ENCODE data around the gene HBZ.
A peak's percentile ranks its signal among the peaks of the same experiment; 100 is the strongest.
"Not testable (repeated sequence)": the region's sequence is repeated elsewhere in the genome, so short reads cannot be mapped to it uniquely, and the experiment has no call there.

Gene HBZ

DNA sequence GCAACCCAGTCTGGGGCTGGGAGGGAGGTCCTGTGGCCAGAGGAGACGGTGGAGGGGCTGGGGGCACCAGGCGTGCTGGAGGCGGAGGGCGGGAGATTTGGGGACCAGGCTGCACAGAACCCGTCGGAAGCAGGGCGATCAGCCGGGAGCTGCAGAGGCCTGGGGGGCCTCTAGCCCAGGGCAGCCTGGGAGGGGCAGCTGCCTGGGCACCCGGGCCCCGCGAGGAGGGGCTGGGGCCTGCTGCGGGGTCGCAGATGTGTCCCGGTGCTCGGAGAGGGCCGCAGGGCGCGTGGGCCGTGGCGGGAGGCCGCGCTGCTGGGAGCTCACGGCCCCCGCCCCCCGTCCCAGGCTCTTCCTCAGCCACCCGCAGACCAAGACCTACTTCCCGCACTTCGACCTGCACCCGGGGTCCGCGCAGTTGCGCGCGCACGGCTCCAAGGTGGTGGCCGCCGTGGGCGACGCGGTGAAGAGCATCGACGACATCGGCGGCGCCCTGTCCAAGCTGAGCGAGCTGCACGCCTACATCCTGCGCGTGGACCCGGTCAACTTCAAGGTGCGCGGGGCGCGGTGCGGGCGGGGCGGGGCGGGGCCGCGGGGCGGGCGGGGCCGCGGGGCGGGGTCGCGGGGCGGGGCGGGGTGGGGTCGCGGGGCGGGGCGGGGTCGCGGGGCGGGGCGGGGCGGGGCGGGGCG, 11.8 kb downstream of the HBZ start:
- not testable (repeated sequence) for H3K9me3 Mint-ChIP-seq; H3K4me3 Mint-ChIP-seq; DNase-seq; H3K4me1 Mint-ChIP-seq; H3K27ac Mint-ChIP-seq; H3K36me3 Mint-ChIP-seq (ENCODE audit: low read depth)
- peaks cover 91% of the 10 kb centered on the region for H3K27me3 Mint-ChIP-seq (ENCODE audit: low read depth, poor library complexity)

DNA sequence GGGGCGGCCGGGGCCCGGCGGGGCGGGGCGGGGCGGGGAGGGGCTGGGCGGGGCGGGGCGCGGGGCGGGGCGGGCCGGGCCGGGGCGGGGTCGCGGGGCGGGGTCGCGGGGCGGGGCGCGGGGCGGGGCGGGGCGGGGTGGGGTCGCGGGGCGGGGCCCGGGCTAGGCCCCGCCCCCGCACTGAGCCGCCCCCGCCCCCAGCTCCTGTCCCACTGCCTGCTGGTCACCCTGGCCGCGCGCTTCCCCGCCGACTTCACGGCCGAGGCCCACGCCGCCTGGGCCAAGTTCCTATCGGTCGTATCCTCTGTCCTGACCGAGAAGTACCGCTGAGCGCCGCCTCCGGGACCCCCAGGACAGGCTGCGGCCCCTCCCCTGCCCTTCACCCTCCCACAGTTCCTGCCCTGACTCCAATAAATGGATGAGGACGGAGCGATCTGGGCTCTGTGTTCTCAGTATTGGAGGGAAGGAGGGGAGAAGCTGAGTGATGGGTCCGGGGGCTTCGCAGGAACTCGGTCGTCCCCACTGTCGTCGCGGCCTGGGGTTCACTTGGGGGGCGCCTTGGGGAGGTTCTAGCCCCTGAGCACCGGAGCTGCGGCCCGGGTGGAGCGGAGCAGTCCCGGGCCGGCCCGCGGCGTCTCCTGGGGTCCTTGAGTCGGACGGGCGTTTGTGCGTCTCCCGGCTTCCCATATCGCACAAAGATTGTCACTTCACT, 12.5 kb downstream of the HBZ start:
- Mint-ChIP-seq H3K27ac (no peak overlapping the region), H3K9me3 (no peaks in the 10 kb centered on the region), H3K36me3 (ENCODE audit: low read depth) (no peaks in the 10 kb centered on the region), H3K27me3 (ENCODE audit: low read depth, poor library complexity) (peaks cover 91% of the 10 kb centered on the region), H3K4me3 (peak overlapping the region; percentile 20), H3K4me1 (no peaks in the 10 kb centered on the region)
- DNase-seq = no peak
- TF ChIP-seq, protein P1, sequence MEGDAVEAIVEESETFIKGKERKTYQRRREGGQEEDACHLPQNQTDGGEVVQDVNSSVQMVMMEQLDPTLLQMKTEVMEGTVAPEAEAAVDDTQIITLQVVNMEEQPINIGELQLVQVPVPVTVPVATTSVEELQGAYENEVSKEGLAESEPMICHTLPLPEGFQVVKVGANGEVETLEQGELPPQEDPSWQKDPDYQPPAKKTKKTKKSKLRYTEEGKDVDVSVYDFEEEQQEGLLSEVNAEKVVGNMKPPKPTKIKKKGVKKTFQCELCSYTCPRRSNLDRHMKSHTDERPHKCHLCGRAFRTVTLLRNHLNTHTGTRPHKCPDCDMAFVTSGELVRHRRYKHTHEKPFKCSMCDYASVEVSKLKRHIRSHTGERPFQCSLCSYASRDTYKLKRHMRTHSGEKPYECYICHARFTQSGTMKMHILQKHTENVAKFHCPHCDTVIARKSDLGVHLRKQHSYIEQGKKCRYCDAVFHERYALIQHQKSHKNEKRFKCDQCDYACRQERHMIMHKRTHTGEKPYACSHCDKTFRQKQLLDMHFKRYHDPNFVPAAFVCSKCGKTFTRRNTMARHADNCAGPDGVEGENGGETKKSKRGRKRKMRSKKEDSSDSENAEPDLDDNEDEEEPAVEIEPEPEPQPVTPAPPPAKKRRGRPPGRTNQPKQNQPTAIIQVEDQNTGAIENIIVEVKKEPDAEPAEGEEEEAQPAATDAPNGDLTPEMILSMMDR (IDR thresholded peaks at IDR 0.05) = no peak

DNA sequence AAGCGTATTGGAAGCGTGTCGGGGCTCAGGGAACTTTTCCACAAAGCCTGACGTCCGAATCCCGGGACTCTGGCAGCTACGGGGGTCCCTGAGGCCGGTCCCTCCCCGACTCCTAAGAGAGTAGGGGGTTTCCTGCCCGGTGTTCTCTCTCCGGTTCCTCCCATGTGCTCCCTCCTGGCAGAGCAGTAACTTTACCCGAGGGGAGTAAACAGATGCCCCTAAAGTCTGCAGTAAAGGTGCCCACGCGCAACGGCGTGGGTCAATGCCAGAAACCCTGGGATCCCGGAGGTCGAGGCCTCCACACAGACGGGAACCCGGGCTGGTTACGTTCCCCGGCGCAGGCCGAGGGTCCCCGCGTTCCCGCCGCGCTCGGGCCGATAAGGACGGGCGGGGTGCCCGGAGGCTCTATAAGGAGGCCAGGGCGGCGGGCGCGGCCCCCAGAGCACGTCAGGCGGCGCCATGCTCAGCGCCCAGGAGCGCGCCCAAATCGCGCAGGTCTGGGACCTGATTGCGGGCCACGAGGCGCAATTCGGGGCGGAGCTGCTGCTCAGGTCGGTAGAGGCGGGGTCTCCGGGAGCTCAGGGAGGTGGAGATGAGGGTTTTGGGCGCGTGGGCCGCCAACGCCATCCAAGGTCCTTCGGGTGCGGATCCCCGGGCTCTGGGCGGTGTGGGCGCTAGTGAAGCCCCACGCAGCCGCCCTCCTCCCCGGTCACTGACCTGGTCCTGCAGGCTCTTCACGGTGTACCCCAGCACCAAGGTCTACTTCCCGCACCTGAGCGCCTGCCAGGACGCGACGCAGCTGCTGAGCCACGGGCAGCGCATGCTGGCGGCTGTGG, 13.3 kb downstream of the HBZ start, which contains the start of gene HBM:
Gene HBM (plus strand): TSS at position 440 of the 836 bp plus-strand sequence. CDS start 20 bp downstream, at position 460.
- Mint-ChIP-seq H3K4me3 (peak within 1 kb of the TSS; percentile 20), H3K27ac (no peak within 1 kb of the TSS), H3K36me3 (ENCODE audit: low read depth) (no peaks in the 10 kb centered on the region), H3K27me3 (ENCODE audit: low read depth, poor library complexity) (peaks cover 91% of the 10 kb centered on the region), H3K4me1 (no peaks in the 10 kb centered on the region), H3K9me3 (no peaks in the 10 kb centered on the region)
- DNase-seq = no peak
- TF ChIP-seq, protein P1 (IDR thresholded peaks at IDR 0.05) = no peak

DNA sequence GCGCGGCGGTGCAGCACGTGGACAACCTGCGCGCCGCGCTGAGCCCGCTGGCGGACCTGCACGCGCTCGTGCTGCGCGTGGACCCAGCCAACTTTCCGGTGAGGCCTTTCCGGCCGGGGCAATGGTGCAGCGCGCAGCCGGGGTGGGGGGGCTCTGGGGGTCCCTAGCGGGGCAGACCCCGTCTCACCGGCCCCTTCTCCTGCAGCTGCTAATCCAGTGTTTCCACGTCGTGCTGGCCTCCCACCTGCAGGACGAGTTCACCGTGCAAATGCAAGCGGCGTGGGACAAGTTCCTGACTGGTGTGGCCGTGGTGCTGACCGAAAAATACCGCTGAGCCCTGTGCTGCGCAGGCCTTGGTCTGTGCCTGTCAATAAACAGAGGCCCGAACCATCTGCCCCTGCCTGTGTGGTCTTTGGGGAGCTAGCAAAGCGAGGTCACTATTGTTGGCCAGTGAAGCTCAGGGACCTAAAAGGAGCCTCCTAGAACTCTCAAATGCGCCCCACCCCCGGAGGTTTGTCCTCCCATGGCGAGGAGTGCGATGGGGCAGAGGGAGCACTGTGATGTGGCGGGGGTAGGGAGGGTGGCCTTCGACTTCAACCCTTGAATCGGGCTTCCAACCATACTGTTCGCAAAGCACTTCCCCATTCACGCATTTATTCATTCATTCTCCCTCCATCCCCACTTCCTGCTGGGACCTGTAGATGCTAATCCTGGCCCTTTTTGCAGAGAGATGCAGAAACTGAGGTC, 14.1 kb downstream of the HBZ start:
- no peaks in the 10 kb centered on the region for H3K4me1 Mint-ChIP-seq
- no peak for DNase-seq
- H3K9me3 Mint-ChIP-seq = no peaks in the 10 kb centered on the region
- TF ChIP-seq, protein P1 (IDR thresholded peaks at IDR 0.05) = no peak
- H3K27ac Mint-ChIP-seq = no peak overlapping the region
- no peaks in the 10 kb centered on the region for H3K36me3 Mint-ChIP-seq (ENCODE audit: low read depth)
- peaks cover 91% of the 10 kb centered on the region for H3K27me3 Mint-ChIP-seq (ENCODE audit: low read depth, poor library complexity)
- H3K4me3 Mint-ChIP-seq = no peak overlapping the region

DNA sequence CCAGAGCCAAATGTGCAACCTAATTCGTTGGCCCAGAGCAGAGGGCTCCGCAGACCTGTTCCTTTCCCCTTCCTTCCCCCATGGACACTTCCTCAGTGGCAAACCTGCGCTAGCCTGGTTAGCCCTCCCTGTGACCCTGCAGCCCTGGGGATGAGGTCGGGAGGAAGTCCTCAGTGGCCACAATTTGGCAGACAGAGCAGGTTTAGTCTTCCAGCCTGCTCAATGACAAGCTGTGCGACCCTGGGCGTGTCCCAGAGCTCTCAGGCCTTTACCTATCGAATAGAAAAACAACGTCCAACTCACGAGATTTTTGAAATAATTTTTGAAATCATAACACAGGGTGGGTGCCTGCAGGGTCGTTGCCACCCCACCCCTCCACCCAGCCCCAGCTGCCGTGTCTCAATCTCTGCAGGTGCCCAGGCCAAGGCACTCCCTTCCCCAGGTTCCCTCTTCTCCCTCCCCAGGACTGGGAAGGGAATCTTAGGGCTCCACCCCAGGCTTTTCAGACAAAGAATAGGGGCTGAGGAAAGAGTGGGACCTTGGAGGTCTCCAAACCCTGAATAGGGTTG, 14.8 kb downstream of the HBZ start:
- H3K27me3 Mint-ChIP-seq (ENCODE audit: low read depth, poor library complexity) = peaks cover 91% of the 10 kb centered on the region
- TF ChIP-seq, protein P1 (IDR thresholded peaks at IDR 0.05) = no peak
- H3K4me1 Mint-ChIP-seq = no peaks in the 10 kb centered on the region
- no peaks in the 10 kb centered on the region for H3K36me3 Mint-ChIP-seq (ENCODE audit: low read depth)
- DNase-seq = no peak
- H3K9me3 Mint-ChIP-seq = no peaks in the 10 kb centered on the region
- H3K27ac Mint-ChIP-seq = no peak overlapping the region
- H3K4me3 Mint-ChIP-seq = no peak overlapping the region
